ENCODE results near the gene LGR6. TPM values are rescaled to one million over a fixed set of nuclear protein-coding genes. Genes with fewer than 3 reads are reported as not detected.

LGR6 gene
- total RNA-seq, 1 donor = not detected

- DNase-seq (ENCODE audit: low read depth) = no peak
- H3K4me3 ChIP-seq (ENCODE audit: low read depth, low read length) = no peak overlapping the region
- no peak for TF ChIP-seq CTCF (IDR thresholded peaks at IDR 0.05; ENCODE audit: insufficient read depth, low read length)
Measured at GRCh38 chr1:202324646-202325045, 131.0 kb downstream of the LGR6 start.

DNA sequence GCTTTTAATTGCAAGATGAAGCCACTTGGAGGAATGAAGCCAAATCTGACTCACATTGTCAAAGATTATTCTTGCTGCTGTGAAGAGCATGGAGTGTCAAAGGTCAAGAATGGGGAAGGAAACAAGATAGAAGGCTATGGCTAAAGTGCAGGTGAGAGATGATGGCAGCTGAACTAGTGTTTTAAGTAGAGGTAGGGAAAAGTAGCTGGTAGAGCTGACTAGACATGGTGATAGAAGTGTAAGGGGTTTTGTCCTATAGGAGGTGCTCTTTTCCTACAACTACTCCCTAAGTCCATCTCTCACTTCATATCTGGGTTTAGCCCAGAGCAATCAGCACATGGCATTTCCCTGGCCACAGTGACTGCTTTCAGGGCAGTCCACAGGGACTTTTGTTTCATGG lies 136.3 kb downstream of the LGR6 start:
- TF ChIP-seq CTCF (IDR thresholded peaks at IDR 0.05; ENCODE audit: insufficient read depth, low read length) = no peak

DNA sequence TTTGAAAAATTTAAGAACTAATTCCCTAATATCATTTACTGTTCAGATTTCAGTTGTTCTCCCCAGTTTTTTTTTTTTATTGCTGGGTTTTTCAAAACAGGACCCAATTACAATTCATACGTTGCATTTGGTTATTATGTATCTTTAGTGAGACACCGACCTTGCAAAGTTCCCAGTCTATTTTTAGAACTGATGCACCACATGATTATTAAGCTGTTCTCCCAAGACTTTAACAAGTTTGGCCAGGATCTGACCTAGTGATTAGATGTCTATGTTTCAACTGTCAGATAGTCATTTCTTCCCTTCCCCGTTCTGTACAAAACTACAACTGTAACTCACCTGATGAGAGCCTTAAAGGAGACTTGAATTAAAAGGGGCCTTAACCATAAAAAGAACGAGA lies 140.3 kb downstream of the LGR6 start:
- no peak overlapping the region for H3K4me3 ChIP-seq (ENCODE audit: low read depth, low read length)
- no peak for DNase-seq (ENCODE audit: low read depth)
- no peak for TF ChIP-seq CTCF (IDR thresholded peaks at IDR 0.05; ENCODE audit: insufficient read depth, low read length)

More for the DNA sequence above, 136.3 kb downstream of the LGR6 start:
- DNase-seq (ENCODE audit: low read depth) = no peak
- H3K4me3 ChIP-seq (ENCODE audit: low read depth, low read length) = no peak overlapping the region

DNA sequence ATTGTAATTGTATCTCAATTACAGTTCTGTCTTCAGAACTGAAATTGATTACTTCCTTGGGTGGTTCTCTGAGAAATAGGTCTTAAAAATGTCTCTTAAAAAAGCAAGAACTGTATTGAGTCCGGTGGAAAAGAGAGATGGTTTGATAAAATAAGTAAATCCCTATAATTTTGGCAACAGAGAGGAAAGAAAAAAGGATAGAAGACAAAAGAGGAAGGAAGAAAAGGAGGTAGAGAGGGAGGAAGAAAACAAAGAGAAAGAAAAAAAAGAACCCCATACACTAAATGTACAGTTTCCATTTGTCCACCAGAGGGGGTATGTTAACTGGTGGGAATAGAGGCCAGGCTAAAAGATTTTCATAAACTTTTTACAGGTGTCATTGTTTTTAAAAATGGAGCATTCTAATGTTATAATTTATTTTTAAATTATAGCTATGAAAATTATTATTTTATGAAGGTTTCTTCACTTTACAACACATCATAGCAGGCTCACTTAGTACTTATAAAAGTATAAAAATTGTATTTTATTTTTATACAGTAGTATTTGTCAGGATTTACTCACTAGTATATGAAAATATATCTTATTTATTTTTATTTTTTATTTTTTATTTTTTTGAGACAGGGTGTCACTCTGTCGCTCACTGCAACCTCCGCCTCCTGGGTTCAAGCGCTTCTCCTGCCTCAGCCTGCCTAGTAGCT lies 150.2 kb downstream of the LGR6 start:
- peak; percentile 67 for DNase-seq (ENCODE audit: low read depth)
- no peak overlapping the region for H3K4me3 ChIP-seq (ENCODE audit: low read depth, low read length)
- peak; percentile 78 for TF ChIP-seq CTCF (IDR thresholded peaks at IDR 0.05; ENCODE audit: insufficient read depth, low read length)

DNA sequence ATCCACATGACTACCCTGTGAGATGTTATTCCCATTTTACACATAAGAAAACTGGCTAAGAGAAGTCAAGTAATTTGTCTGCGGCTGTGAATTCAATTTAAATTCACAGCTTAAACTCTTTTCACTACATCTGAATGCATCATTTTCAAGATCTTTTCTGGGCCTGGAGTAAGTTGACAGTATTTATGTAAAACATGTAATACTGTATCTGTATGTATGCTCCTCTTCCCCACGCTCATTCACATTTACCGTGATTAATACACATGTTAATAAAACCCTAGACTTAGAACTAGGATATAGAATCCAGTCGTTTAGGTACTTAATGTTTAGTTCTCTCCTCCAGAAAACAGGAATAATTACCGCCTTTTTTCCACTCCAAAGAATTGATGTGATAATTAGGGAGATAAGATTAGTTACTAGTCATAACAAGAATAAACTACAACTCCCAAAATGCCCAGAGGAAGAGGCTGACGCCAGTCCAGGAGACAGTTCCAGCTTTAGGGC lies 154.5 kb downstream of the LGR6 start:
- no peak for TF ChIP-seq CTCF (IDR thresholded peaks at IDR 0.05; ENCODE audit: insufficient read depth, low read length)
- no peak for DNase-seq (ENCODE audit: low read depth)
- H3K4me3 ChIP-seq (ENCODE audit: low read depth, low read length) = no peak overlapping the region

DNA sequence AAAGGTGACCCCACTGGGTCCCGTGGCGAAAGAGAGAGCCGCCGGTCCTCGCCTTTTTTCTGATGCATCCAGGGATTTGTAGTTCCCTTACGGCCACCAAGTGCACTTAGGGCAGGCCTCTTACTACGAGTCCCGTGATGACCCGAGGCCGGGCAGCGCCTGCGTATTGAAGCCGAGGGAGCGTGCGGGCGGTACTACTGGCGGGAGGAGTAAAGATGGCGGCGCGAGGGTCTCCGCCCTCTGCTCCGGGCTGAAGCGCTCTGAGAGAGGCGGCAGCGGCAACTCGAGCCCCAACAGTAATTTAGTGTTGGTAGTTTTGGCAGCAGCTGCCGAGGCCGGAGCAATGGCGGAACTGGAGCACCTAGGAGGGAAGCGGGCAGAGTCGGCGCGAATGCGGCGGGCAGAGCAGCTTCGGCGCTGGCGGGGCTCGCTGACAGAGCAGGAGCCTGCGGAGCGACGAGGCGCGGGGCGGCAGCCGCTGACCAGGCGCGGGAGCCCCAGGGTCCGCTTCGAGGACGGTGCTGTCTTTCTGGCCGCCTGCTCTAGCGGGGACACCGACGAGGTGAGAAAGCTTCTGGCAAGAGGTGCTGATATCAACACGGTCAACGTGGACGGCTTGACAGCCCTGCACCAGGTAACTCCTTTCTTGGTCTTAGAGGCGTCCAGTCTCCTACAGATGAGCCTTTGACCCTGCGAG lies 155.1 kb downstream of the LGR6 start, which contains the start of gene PPP1R12B:
Gene PPP1R12B (plus strand): TSS at position 191 of the 697 bp plus-strand sequence. CDS start 153 bp downstream, at position 344.
- peak within 1 kb of the TSS; percentile 99 for H3K4me3 ChIP-seq (ENCODE audit: low read depth, low read length)
- peak; percentile 99 for DNase-seq (ENCODE audit: low read depth)
- no peak for TF ChIP-seq CTCF (IDR thresholded peaks at IDR 0.05; ENCODE audit: insufficient read depth, low read length)

All from fibroblast of the aortic adventitia (primary cell).